ENCODE results near the gene PPM1A. TPM values are rescaled to one million over a fixed set of nuclear protein-coding genes. Genes with fewer than 3 reads are reported as not detected.

PPM1A gene
- total and polyA plus RNA-seq, 2 experiments from 2014 or later: 29.8 to 34.1 TPM

GRCh38 chr14:60254176-60254575 lies 5.2 kb downstream of the PPM1A start (continued):
- TF ChIP-seq POLR2AphosphoS5 (IDR thresholded peaks at IDR 0.05; ENCODE audit: low read depth) (no peak), CTCF (conservative IDR thresholded peaks at IDR 0.05; ENCODE audit: low read depth in 2 of 2) (no peak), EZH2 (IDR thresholded peaks at IDR 0.05; ENCODE audit: low read depth, unreplicated experiment) (no peak), REST (IDR thresholded peaks at IDR 0.05; ENCODE audit: unreplicated experiment) (no peak)

- no peak overlapping the region for H3K4me3 Mint-ChIP-seq
- H3K9me2 ChIP-seq (ENCODE audit: insufficient read depth): no peaks in the 10 kb centered on the region
- H3K9me3 Mint-ChIP-seq: no peaks in the 10 kb centered on the region
- no peaks in the 10 kb centered on the region; the same call in 2 of the 3 replicates for H3K36me3 Mint-ChIP-seq (ENCODE audit: low read depth)
- H3K27me3 ChIP-seq (ENCODE audit: insufficient read depth): no peaks in the 10 kb centered on the region
- ATAC-seq (no peak), DNase-seq (ENCODE audit: low spot score) (no peak)
- H3K4me1 ChIP-seq (ENCODE audit: insufficient read depth): peaks cover 20% of the 10 kb centered on the region
- no peak overlapping the region for H3K27ac Mint-ChIP-seq
- H3K36me3 ChIP-seq (ENCODE audit: insufficient read depth): no peaks in the 10 kb centered on the region
- peaks cover 2% of the 10 kb centered on the region for H3K27me3 Mint-ChIP-seq (ENCODE audit: insufficient read depth, low read depth, poor library complexity)
- no peak overlapping the region for H2AFZ ChIP-seq
- H3F3A ChIP-seq (replicated peaks; ENCODE audit: low read depth): no peaks in the 10 kb centered on the region
- H3K79me2 ChIP-seq (replicated peaks; ENCODE audit: insufficient read depth): peaks cover 100% of the 10 kb centered on the region
- peaks cover 27% of the 10 kb centered on the region for H3K4me1 Mint-ChIP-seq
- H3K27ac ChIP-seq (ENCODE audit: low read depth): no peak overlapping the region
- H4K20me1 ChIP-seq (replicated peaks; ENCODE audit: insufficient read depth): peaks cover 6% of the 10 kb centered on the region
- no peak overlapping the region for H3K4me3 ChIP-seq
- H3K4me2 ChIP-seq: no peak overlapping the region
- no peak for TF ChIP-seq ZNF114 (CRISPR knock-in tag; IDR thresholded peaks at IDR 0.05)
- TF ChIP-seq ETS1 (IDR thresholded peaks at IDR 0.05): no peak
- TF ChIP-seq EZH2 (IDR thresholded peaks at IDR 0.05; ENCODE audit: low read depth, unreplicated experiment): no peak
- no peak for TF ChIP-seq ZNF331 (CRISPR knock-in tag; IDR thresholded peaks at IDR 0.05; ENCODE audit: low read depth)
- TF ChIP-seq REST (IDR thresholded peaks at IDR 0.05; ENCODE audit: unreplicated experiment): no peak
- no peak for TF ChIP-seq EZH2phosphoT487 (IDR thresholded peaks at IDR 0.05; ENCODE audit: unreplicated experiment)
- no peak for TF ChIP-seq STAT1 (IDR thresholded peaks at IDR 0.05; ENCODE audit: unreplicated experiment)
- TF ChIP-seq CTCF (conservative IDR thresholded peaks at IDR 0.05; ENCODE audit: low read depth in 2 of 2): no peak
These were observed 8.8 kb downstream of the PPM1A start for GRCh38 chr14:60257865-60258264.

Data from GM23338 (cell line).